WTC11 (cell line): ENCODE data around the gene GP2. TPM values are rescaled to one million over a fixed set of nuclear protein-coding genes. Genes with fewer than 3 reads are reported as not detected.

Experiments
- AR ChIP-seq: fragments of 250-450 bp; sonication (Bioruptor Pico); IDR thresholded peaks from 2 replicates; pipeline ENCODE4 v1.9.0; 2021; ENCODE audit warnings: mild to moderate bottlenecking
- MXD4 ChIP-seq: fragments of 250-450 bp; sonication (Bioruptor Pico); IDR thresholded peaks from 2 replicates; pipeline ENCODE4 v1.8.0; 2021; ENCODE audit warnings: mild to moderate bottlenecking, moderate library complexity, borderline replicate concordance
- total RNA-seq: library from RNA; stranded (reverse); gene quantifications from 3 replicates; pipeline ENCODE4 v1.2.3, GENCODE V29; 2021

GP2 gene
- total RNA-seq, 1 experiment from 2014 or later = 6.6 TPM

DNA sequence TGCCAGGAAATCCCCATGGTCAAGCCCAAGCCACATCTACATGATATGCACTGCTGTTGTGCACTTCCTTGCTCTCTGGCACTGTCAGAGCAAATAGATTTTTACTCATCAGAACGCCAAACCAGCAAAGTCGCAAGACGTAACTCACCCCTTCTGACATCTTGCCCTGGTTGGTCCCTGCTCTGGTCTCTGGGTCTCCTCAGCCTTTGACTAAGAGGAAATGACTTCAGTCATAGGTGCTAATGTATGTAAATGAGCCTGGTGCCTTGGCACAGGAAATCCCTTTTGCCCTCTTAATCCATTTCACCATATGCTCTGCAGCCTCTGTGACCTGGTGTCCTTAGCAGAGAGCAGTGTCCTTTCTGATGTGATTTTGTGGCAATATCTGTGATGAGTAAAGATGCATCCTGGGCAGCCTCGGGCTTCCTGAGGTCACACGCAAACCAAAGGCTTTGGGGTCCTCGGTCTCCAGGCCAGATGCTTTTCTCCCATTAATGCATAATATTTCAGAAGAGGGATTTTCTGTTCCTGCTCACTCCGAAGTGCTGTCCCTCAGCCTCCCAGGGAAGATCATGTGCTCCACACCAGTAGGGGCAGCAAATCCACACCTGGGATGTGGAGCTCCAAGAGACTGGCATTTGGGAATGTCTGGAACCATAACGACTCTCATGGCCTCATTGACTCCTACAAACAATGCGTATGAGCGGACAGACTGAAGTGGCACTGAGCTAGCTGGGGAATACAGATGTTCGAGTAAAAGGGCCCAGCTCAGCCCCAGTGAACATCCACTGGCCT lies 66.9 kb downstream of the GP2 start (continued):
- no peak for TF ChIP-seq AR
- no peak for TF ChIP-seq MXD4 (CRISPR knock-in tag)

Other genes with a start within 250 kb of the GP2 start
- not detected in 3 replicates for gene UMOD, start 25.2 kb upstream of the GP2 start, total RNA-seq
- not detected in 3 replicates for gene PDILT, start 77.2 kb upstream of the GP2 start, total RNA-seq
- 0.16 to 0.17 TPM in 2 of 3 replicates, not detected in the other for gene ACSM5, start 82.0 kb upstream of the GP2 start, total RNA-seq
- 0.14 TPM in 1 of 3 replicates, not detected in the others for gene ACSM2A, start 124.0 kb upstream of the GP2 start, total RNA-seq
- 0.20 to 0.27 TPM in 2 of 3 replicates, not detected in the other for gene ACSM2B, start 248.9 kb upstream of the GP2 start, total RNA-seq